CD4-positive, alpha-beta T cell (primary cell): ENCODE data around the gene MATN1. TPM values are rescaled to one million over a fixed set of nuclear protein-coding genes. Genes with fewer than 3 reads are reported as not detected.

Experiments used
- ATAC-seq: fragments of 200-7000 bp; cut with Tn5 transposase; one replicate; pipeline ENCODE4 v1.10.0; 2022; ENCODE audit warnings: mild to moderate bottlenecking; ENCODE audit not compliant: poor library complexity
- CTCF ChIA-PET: fragments of 350-600 bp; sonication (Branson Sonifier 250); formaldehyde crosslinking; loops from one replicate; lab custom pipeline; 2021; ENCODE audit warnings: antibody characterized with exemption, inconsistent platforms; lab: Charles Lee
- POLR2A ChIA-PET: fragments of 350-600 bp; sonication (Branson Sonifier 250); formaldehyde crosslinking; loops from one replicate; lab custom pipeline; 2021; ENCODE audit warnings: antibody characterized with exemption, inconsistent platforms; lab: Charles Lee
- DNase-seq, 14 experiments: peaks; one replicate each; pipeline ENCODE4 v3.0.0-alpha.2; 2013 to 2020; ENCODE audit warnings: mixed read lengths in 2 of 14
- H3K27ac ChIP-seq, 2 donors: one replicate each; pipeline versions ENCODE4 v1.5.1 to v1.7.0; 2013; ENCODE audit warnings: low read length in 2 of 2, low read depth in 1 of 2, mild to moderate bottlenecking in 1 of 2
- H3K27me3 ChIP-seq, 2 experiments: 1 replicate in 1 of 2; 2 replicates in 1 of 2; pipeline versions ENCODE4 v1.6.1 to v1.7.0; 2013; ENCODE audit warnings: low read length in 2 of 2, control low read depth in 1 of 2, mild to moderate bottlenecking in 1 of 2, moderate library complexity in 1 of 2; ENCODE audit not compliant: insufficient read depth in 2 of 2, control insufficient read depth in 1 of 2
- H3K36me3 ChIP-seq: one replicate; pipeline ENCODE4 v1.6.1; 2013; ENCODE audit warnings: low read length, control low read depth; ENCODE audit not compliant: insufficient read depth
- H3K4me1 ChIP-seq: one replicate; pipeline ENCODE4 v1.6.1; 2013; ENCODE audit warnings: low read length, control low read depth; ENCODE audit not compliant: insufficient read depth
- H3K4me3 ChIP-seq: one replicate; pipeline ENCODE4 v1.5.1; 2013; ENCODE audit warnings: mild to moderate bottlenecking, low read length, moderate library complexity
- H3K9me3 ChIP-seq, 2 experiments: 1 replicate in 1 of 2; 2 replicates in 1 of 2; pipeline versions ENCODE4 v1.6.1 to v1.7.0; 2013; ENCODE audit warnings: low read length in 2 of 2, mild to moderate bottlenecking in 2 of 2, control low read depth in 1 of 2, moderate library complexity in 1 of 2; ENCODE audit not compliant: control insufficient read depth in 1 of 2, insufficient read depth in 1 of 2
- H3K27ac Mint-ChIP-seq: one replicate; pipeline ENCODE4 v1.8.0; 2020; ENCODE audit warnings: mixed read lengths
- H3K27me3 Mint-ChIP-seq: one replicate; pipeline ENCODE4 v1.8.0; 2021; ENCODE audit warnings: mixed read lengths
- H3K36me3 Mint-ChIP-seq: one replicate; pipeline ENCODE4 v1.8.0; 2021; ENCODE audit warnings: low read depth, mixed read lengths
- H3K4me1 Mint-ChIP-seq: one replicate; pipeline ENCODE4 v1.8.0; 2021; ENCODE audit warnings: low read depth, mixed read lengths
- H3K4me3 Mint-ChIP-seq: one replicate; pipeline ENCODE4 v1.8.0; 2020; ENCODE audit warnings: mild to moderate bottlenecking, mixed read lengths
- H3K9me3 Mint-ChIP-seq: one replicate; pipeline ENCODE4 v1.8.0; 2020; ENCODE audit warnings: mixed read lengths
- CTCF ChIP-seq: fragments of 200-600 bp; IDR thresholded peaks from one replicate; pipeline ENCODE4 v1.8.0; 2022; ENCODE audit warnings: antibody characterized with exemption, mild to moderate bottlenecking
- intact Hi-C, 2 experiments: fragments of 100-400 bp; cut with DNase I in 1 of 2; cut with micrococcal nuclease in 1 of 2; formaldehyde crosslinking; loops; one replicate each; pipeline versions ENCODE4 v1.15.1 to v1.9.0; 2023 to 2025; cut with DNase I, micrococcal nuclease
- total RNA-seq, 174 experiments: library from RNA in 2 of 174; stranded (reverse) in 2 of 174; gene quantifications; one replicate each; pipeline ENCODE4 v1.2.3 and lab custom pipeline; 2021 to 2026

MATN1 gene
- total RNA-seq, 2 experiments from 2014 or later, result 2.5 to 2.7 TPM

- no peak for TF ChIP-seq CTCF
- H3K9me3 ChIP-seq, result no peaks in the 10 kb centered on the region
- ChIA-PET CTCF (no interaction called here), POLR2A (no interaction called here)
- H3K36me3 ChIP-seq, result no peaks in the 10 kb centered on the region
- DNase-seq (no peak), ATAC-seq (no peak)
- intact Hi-C loops, result loop anchor here in 1 of 2 experiments (5.0 to 10.0 kb wide), 2 partner anchors 321 to 913 kb away; no protein-coding TSS in a partner anchor
- H3K4me1 ChIP-seq, result no peaks in the 10 kb centered on the region
- H3K27ac Mint-ChIP-seq, result no peak overlapping the region
- no peak overlapping the region for H3K27ac ChIP-seq
- H3K9me3 Mint-ChIP-seq, result no peaks in the 10 kb centered on the region
- no peak overlapping the region for H3K4me3 ChIP-seq
- H3K27me3 Mint-ChIP-seq, result peaks cover 19% of the 10 kb centered on the region
- no peaks in the 10 kb centered on the region for H3K4me1 Mint-ChIP-seq
- H3K36me3 Mint-ChIP-seq, result no peaks in the 10 kb centered on the region
- peaks cover 0 to 6% of the 10 kb centered on the region in 2 experiments for H3K27me3 ChIP-seq
- H3K4me3 Mint-ChIP-seq, result no peak overlapping the region
These were observed 17.7 kb downstream of the MATN1 start for GRCh38 chr1:30705698-30706097.

GRCh38 chr1:30704765-30705509, 18.4 kb downstream of the MATN1 start:
- no peaks in the 10 kb centered on the region for H3K9me3 Mint-ChIP-seq

GRCh38 chr1:30704271-30704670, 19.1 kb downstream of the MATN1 start:
- Mint-ChIP-seq H3K9me3 (no peaks in the 10 kb centered on the region), H3K4me1 (no peaks in the 10 kb centered on the region), H3K36me3 (no peaks in the 10 kb centered on the region), H3K27ac (no peak overlapping the region), H3K27me3 (peaks cover 15% of the 10 kb centered on the region), H3K4me3 (no peak overlapping the region)
- DNase-seq (no peak), ATAC-seq (no peak)
- no peaks in the 10 kb centered on the region for H3K9me3 ChIP-seq
- intact Hi-C loops, result loop anchor here in 1 of 2 experiments (10.0 kb wide), 1 partner anchor 319 kb away; no protein-coding TSS in a partner anchor
- no peak overlapping the region for H3K4me3 ChIP-seq
- POLR2A ChIA-PET, result no interaction called here
- peaks cover 0 to 6% of the 10 kb centered on the region in 2 experiments for H3K27me3 ChIP-seq
- H3K27ac ChIP-seq, result no peak overlapping the region
- H3K36me3 ChIP-seq, result no peaks in the 10 kb centered on the region
- no peaks in the 10 kb centered on the region for H3K4me1 ChIP-seq
- CTCF ChIA-PET, result no interaction called here
- TF ChIP-seq CTCF, result no peak

More at GRCh38 chr1:30704765-30705509, 18.4 kb downstream of the MATN1 start:
- ATAC-seq, result no peak
- intact Hi-C loops, result loop anchor here in 1 of 2 experiments (5.0 to 10.0 kb wide), 2 partner anchors 320 to 913 kb away; no protein-coding TSS in a partner anchor
- peaks cover 19% of the 10 kb centered on the region for H3K27me3 Mint-ChIP-seq
- ChIA-PET CTCF (no interaction called here), POLR2A (no interaction called here)
- no peak overlapping the region for H3K27ac ChIP-seq
- no peak for DNase-seq
- TF ChIP-seq CTCF, result no peak
- H3K27ac Mint-ChIP-seq, result no peak overlapping the region
- no peak overlapping the region for H3K4me3 ChIP-seq
- no peaks in the 10 kb centered on the region for H3K9me3 ChIP-seq
- no peaks in the 10 kb centered on the region for H3K4me1 Mint-ChIP-seq
- H3K36me3 ChIP-seq, result no peaks in the 10 kb centered on the region
- no peaks in the 10 kb centered on the region for H3K36me3 Mint-ChIP-seq
- H3K27me3 ChIP-seq, result peaks cover 0 to 6% of the 10 kb centered on the region in 2 experiments
- no peaks in the 10 kb centered on the region for H3K4me1 ChIP-seq
- no peak overlapping the region for H3K4me3 Mint-ChIP-seq
